T-cell (primary cell): ENCODE measurements around the gene UVRAG. TPM values are rescaled to one million over a fixed set of nuclear protein-coding genes. Genes with fewer than 3 reads are reported as not detected.

Experiments
- ATAC-seq, 4 experiments: fragments of 200-7000 bp in 3 of 4; fragments of 150-1000 bp in 1 of 4; cut with Tn5 transposase; replicated peaks in 1 of 4; 1 replicate in 3 of 4; 2 replicates in 1 of 4; pipeline ENCODE4 v1.10.0; 2021; ENCODE audit warnings: moderate library complexity in 3 of 4, mild to moderate bottlenecking in 2 of 4, moderate number of reproducible peaks in 1 of 4
- CTCF ChIA-PET, 2 donors: fragments of 300-600 bp; sonication (Branson Sonifier 250); formaldehyde crosslinking; loops; one replicate each; lab custom pipeline; 2022; ENCODE audit warnings: antibody characterized with exemption in 2 of 2; lab: Charles Lee
- POLR2A ChIA-PET, 2 donors: fragments of 300-600 bp; sonication (Branson Sonifier 250); formaldehyde crosslinking; loops; one replicate each; lab custom pipeline; 2022; ENCODE audit warnings: antibody characterized with exemption in 2 of 2; lab: Charles Lee
- DNase-seq, 35 experiments: peaks; one replicate each; pipeline versions ENCODE4 v3.0.0 to v3.0.0-alpha.2; 2013 to 2023
- H3K27ac ChIP-seq: one replicate; pipeline ENCODE4 v1.5.1; 2013; ENCODE audit warnings: low read length
- H3K27me3 ChIP-seq, 2 experiments: replicated peaks in 1 of 2; 1 replicate in 1 of 2; 2 replicates in 1 of 2; pipeline versions ENCODE4 v1.6.1 to v1.7.0; 2013; ENCODE audit warnings: low read length in 1 of 2, mixed read lengths in 1 of 2; ENCODE audit not compliant: control insufficient read depth in 2 of 2, insufficient read depth in 2 of 2; ENCODE audit errors: extremely low read depth in 1 of 2
- H3K36me3 ChIP-seq, 2 donors: 1 replicate in 1 of 2; 2 replicates in 1 of 2; pipeline versions ENCODE4 v1.6.1 to v1.7.0; 2013; ENCODE audit warnings: low read length in 1 of 2; ENCODE audit not compliant: control insufficient read depth in 2 of 2, insufficient read depth in 1 of 2; ENCODE audit errors: extremely low read depth in 1 of 2
- H3K4me1 ChIP-seq, 2 experiments: 1 replicate in 1 of 2; 2 replicates in 1 of 2; pipeline versions ENCODE4 v1.6.1 to v1.7.0; 2013; ENCODE audit warnings: low read length in 2 of 2, mixed read lengths in 1 of 2; ENCODE audit not compliant: insufficient read depth in 2 of 2, control insufficient read depth in 1 of 2; ENCODE audit errors: extremely low read depth in 1 of 2
- H3K4me3 ChIP-seq, 2 donors: 1 replicate in 1 of 2; 2 replicates in 1 of 2; pipeline versions ENCODE4 v1.5.1 to v1.7.0; 2013; ENCODE audit warnings: mild to moderate bottlenecking in 2 of 2, low read length in 1 of 2, moderate library complexity in 1 of 2; ENCODE audit not compliant: control insufficient read depth in 1 of 2; ENCODE audit errors: extremely low read depth in 1 of 2
- H3K9me3 ChIP-seq: 2 replicates; pipeline ENCODE4 v1.7.0; 2013
- H3K27ac Mint-ChIP-seq, 2 donors: one replicate each; pipeline ENCODE4 v1.8.0; 2020 to 2021; ENCODE audit warnings: mild to moderate bottlenecking in 2 of 2, mixed read lengths in 2 of 2
- H3K27me3 Mint-ChIP-seq, 2 donors: one replicate each; pipeline ENCODE4 v1.8.0; 2021 to 2022; ENCODE audit warnings: mixed read lengths in 2 of 2
- H3K36me3 Mint-ChIP-seq: one replicate; pipeline ENCODE4 v1.8.0; 2021; ENCODE audit warnings: mixed read lengths
- H3K4me1 Mint-ChIP-seq, 3 donors: one replicate each; pipeline ENCODE4 v1.8.0; 2020 to 2022; ENCODE audit warnings: mixed read lengths in 3 of 3, mild to moderate bottlenecking in 1 of 3
- H3K4me3 Mint-ChIP-seq, 3 donors: one replicate each; pipeline ENCODE4 v1.8.0; 2020 to 2022; ENCODE audit warnings: mild to moderate bottlenecking in 3 of 3, mixed read lengths in 3 of 3, moderate library complexity in 3 of 3
- H3K9me3 Mint-ChIP-seq, 3 donors: one replicate each; pipeline ENCODE4 v1.8.0; 2020 to 2022; ENCODE audit warnings: mixed read lengths in 3 of 3
- WGBS: methylation state at CpG from one replicate; pipeline ENCODE4 v1.1.5; 2013; ENCODE audit warnings: missing lambda C conversion rate; ENCODE audit not compliant: insufficient coverage; 5-methylcytosine and 5-hydroxymethylcytosine counted together
- total RNA-seq, 35 experiments: library from RNA in 6 of 35; stranded (reverse) in 6 of 35; fragments of 120-200 nt in 1 of 35; gene quantifications; one replicate each; pipeline versions ENCODE4 v1.2.1 to v1.2.4 and lab custom pipeline; 2013 to 2026

The UVRAG gene
- total RNA-seq, 5 donors from 2014 or later (not counting 1 experiment from before 2014, with no cell fraction given), result 22.4 to 32.8 (median 27.6) TPM

DNA sequence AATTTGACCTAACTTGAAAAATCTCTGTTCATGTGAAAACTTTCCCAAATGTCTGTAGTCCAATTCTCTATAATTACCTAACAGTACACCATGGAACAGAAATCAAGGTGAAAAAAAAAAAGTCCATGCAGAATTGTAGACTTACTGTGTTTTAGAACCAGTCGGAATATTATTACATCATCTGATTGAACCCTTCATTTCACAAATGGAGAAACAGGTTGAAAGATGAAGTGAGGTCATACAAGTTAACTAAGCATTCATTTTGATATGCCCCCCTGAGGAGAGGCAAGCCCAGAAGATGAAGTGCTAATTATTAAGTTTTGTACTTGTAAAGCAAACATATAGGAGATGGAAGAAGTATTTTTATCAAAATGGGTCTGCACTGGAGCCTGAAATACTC is 211.9 kb downstream of the UVRAG start:
- no peak overlapping the region for H3K27ac Mint-ChIP-seq
- CTCF ChIA-PET, result no interaction called here
- no CpG with 5 or more reads among the region's 1 CpG for WGBS

DNA sequence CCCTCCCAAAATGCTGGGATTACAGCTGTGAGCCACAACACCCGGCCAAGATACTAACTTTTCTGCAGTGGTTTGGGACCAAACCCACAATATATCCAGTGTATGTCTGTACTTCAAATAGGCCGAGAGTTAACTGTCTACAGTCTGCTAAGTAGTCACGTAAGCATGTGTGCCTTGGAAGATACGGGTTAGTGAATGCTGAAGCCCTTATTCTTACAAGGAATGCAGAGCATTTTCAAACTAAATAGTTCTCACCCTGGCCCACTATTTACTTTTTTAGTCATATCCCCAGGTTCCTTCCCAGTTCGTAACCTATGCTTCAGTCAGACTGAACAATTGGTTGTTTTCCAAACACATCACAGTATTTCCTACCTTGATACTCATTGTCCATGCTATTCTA is 215.3 kb downstream of the UVRAG start:
- no peaks in the 10 kb centered on the region for H3K9me3 ChIP-seq
- H3K4me1 ChIP-seq, result no peaks in the 10 kb centered on the region
- ChIA-PET POLR2A (no interaction called here), CTCF (no interaction called here)
- ATAC-seq (no peak), DNase-seq (no peak)
- H3K4me3 Mint-ChIP-seq, result no peak overlapping the region
- no peaks in the 10 kb centered on the region for H3K27me3 Mint-ChIP-seq
- no peak overlapping the region for H3K4me3 ChIP-seq
- H3K4me1 Mint-ChIP-seq, result peaks cover 0 to 6% (median 0%) of the 10 kb centered on the region in 3 donors
- 100% methylated on average over 3 of the region's 5 CpGs for WGBS
- H3K27ac ChIP-seq, result no peak overlapping the region
- H3K9me3 Mint-ChIP-seq, result no peaks in the 10 kb centered on the region
- peaks cover 41% of the 10 kb centered on the region for H3K36me3 Mint-ChIP-seq
- H3K27ac Mint-ChIP-seq, result no peak overlapping the region
- peaks cover 0 to 2% of the 10 kb centered on the region in 2 donors for H3K36me3 ChIP-seq
- H3K27me3 ChIP-seq, result no peaks in the 10 kb centered on the region

More for the DNA sequence above, 211.9 kb downstream of the UVRAG start:
- ATAC-seq, result no peak
- Mint-ChIP-seq H3K4me3 (no peak overlapping the region), H3K9me3 (no peaks in the 10 kb centered on the region), H3K36me3 (peaks cover 63% of the 10 kb centered on the region), H3K4me1 (peaks cover 0 to 6% (median 3%) of the 10 kb centered on the region in 3 donors), H3K27me3 (no peaks in the 10 kb centered on the region)
- Histone ChIP-seq H3K27ac (no peak overlapping the region), H3K4me1 (no peaks in the 10 kb centered on the region), H3K4me3 (no peak overlapping the region), H3K36me3 (peaks cover 0 to 2% of the 10 kb centered on the region in 2 donors), H3K9me3 (no peaks in the 10 kb centered on the region), H3K27me3 (no peaks in the 10 kb centered on the region)
- POLR2A ChIA-PET, result no interaction called here
- DNase-seq, result no peak

DNA sequence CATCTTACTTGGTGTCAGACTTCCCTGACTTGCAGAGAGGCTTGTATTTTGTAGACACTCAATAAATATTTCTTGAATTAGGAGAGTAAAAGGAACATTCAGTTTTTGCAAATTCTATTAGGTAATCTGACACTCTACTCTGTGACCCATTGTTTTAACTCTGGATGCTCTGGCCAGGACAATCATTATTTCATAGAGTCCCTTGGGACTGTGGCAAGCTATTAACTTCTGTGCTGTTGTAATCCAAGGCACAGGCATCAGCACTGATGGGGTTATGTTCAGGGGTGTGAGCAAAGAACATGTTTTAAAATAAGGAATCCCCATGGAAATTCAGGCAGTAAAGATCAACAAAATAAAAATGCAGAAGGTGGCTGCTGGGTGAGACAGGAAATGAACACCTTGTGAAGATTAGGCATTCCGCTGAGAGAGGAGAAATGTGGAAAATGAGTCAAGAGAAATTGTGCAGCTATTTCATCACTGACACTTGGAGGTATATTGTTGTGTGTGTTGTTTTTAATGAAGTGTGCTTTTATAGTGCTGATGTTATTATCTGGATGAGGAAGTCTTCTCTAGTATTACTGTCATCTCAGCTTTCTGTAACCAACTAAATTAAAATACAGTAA is 216.1 kb downstream of the UVRAG start:
- H3K4me1 Mint-ChIP-seq, result peaks cover 0 to 6% (median 0%) of the 10 kb centered on the region in 3 donors
- Histone ChIP-seq H3K27me3 (no peaks in the 10 kb centered on the region), H3K4me3 (no peak overlapping the region), H3K4me1 (no peaks in the 10 kb centered on the region), H3K36me3 (peaks cover 0 to 2% of the 10 kb centered on the region in 2 donors), H3K9me3 (no peaks in the 10 kb centered on the region), H3K27ac (no peak overlapping the region)
- no peaks in the 10 kb centered on the region for H3K9me3 Mint-ChIP-seq
- ATAC-seq, result no peak
- DNase-seq, result no peak
- POLR2A ChIA-PET, result interaction anchor here in 1 of 2 donors (0.5 kb wide), 1 partner anchor 225 kb away, joined by 4 read pairs; no protein-coding TSS in a partner anchor
- no peak overlapping the region for H3K27ac Mint-ChIP-seq
- no peaks in the 10 kb centered on the region for H3K27me3 Mint-ChIP-seq
- H3K4me3 Mint-ChIP-seq, result no peak overlapping the region
- peaks cover 41% of the 10 kb centered on the region for H3K36me3 Mint-ChIP-seq
- WGBS, result 100% methylated on average over 1 of the region's 1 CpG
- CTCF ChIA-PET, result no interaction called here

DNA sequence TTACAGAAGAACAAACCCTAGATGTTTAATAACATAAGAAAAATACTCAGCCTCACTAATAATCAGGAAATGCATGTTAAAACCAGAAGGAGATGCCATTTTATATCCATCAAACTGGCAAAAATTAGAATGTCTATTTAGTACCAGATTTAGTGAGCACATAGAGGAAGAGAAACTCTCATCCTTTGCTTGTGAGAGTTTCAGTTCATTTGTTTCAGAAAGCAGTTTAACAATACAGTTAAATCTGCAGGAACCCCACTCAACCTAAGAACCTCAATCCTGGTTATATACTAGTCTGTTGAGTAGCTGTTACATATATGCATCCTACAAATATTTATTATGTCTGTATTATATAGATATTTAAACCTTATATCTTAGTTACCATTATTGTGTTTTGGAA is 218.7 kb downstream of the UVRAG start:
- Histone ChIP-seq H3K27ac (no peak overlapping the region), H3K4me3 (no peak overlapping the region), H3K4me1 (no peaks in the 10 kb centered on the region), H3K9me3 (no peaks in the 10 kb centered on the region), H3K27me3 (no peaks in the 10 kb centered on the region), H3K36me3 (no peaks in the 10 kb centered on the region)
- POLR2A ChIA-PET, result no interaction called here
- no peak overlapping the region for H3K27ac Mint-ChIP-seq
- CTCF ChIA-PET, result interaction anchor here (0.5 to 0.6 kb wide), 4 partner anchors 26 to 101 kb away, joined by 3 to 4 read pairs (median 3); no protein-coding TSS in a partner anchor
- DNase-seq (no peak), ATAC-seq (no peak)
- no peaks in the 10 kb centered on the region for H3K27me3 Mint-ChIP-seq
- no peak overlapping the region for H3K4me3 Mint-ChIP-seq
- no peaks in the 10 kb centered on the region for H3K9me3 Mint-ChIP-seq
- H3K36me3 Mint-ChIP-seq, result peaks cover 25% of the 10 kb centered on the region
- peaks cover 0 to 6% (median 0%) of the 10 kb centered on the region in 3 donors for H3K4me1 Mint-ChIP-seq

DNA sequence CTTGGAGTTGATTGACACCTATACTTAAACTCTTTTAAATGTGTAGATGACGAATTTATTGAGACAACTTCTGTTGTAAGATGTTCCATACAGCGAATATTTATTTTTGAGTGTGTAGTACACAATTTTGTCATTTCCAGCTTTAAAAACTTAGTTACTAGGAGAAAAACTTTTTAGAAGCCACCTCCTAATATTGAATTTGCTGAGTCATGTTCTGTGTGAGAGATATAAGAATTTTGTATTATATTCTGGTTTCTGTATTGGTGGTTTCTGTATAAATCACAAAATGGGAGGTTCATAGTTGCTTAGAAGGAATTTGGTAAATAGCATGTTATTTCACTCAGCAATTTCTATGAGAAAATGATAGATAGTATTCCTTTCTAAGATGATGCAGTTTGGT is 220.0 kb downstream of the UVRAG start:
- Histone ChIP-seq H3K4me3 (no peak overlapping the region), H3K9me3 (no peaks in the 10 kb centered on the region), H3K36me3 (no peaks in the 10 kb centered on the region), H3K27ac (no peak overlapping the region), H3K27me3 (no peaks in the 10 kb centered on the region), H3K4me1 (no peaks in the 10 kb centered on the region)
- DNase-seq, result no peak
- peaks cover 0 to 6% (median 0%) of the 10 kb centered on the region in 3 donors for H3K4me1 Mint-ChIP-seq
- no peak overlapping the region for H3K27ac Mint-ChIP-seq
- WGBS, result no CpG with 5 or more reads among the region's 2 CpGs
- no peak overlapping the region for H3K4me3 Mint-ChIP-seq
- no peaks in the 10 kb centered on the region for H3K27me3 Mint-ChIP-seq
- no peaks in the 10 kb centered on the region for H3K9me3 Mint-ChIP-seq
- CTCF ChIA-PET, result no interaction called here
- no peak for ATAC-seq
- POLR2A ChIA-PET, result no interaction called here
- H3K36me3 Mint-ChIP-seq, result peaks cover 23% of the 10 kb centered on the region

DNA sequence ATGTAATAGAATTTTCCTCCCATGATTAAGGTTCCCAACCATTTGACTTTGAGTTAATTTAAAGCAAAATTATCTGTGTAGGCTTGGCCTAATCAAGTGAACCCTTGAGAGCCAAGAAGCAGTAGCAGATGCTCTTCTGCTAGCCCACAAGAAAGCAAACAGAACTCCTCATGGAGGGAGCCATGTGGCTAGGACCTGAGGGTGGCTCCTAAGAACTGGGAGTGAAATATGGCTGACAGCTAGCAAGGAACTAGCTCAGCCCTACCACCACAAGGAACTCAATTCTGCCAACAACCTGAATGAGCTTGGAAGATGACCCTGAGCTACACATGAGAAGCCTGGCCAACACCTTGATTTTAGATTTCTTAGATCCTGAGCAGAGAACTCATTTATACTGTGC is 223.6 kb downstream of the UVRAG start:
- Histone ChIP-seq H3K36me3 (no peaks in the 10 kb centered on the region), H3K27ac (no peak overlapping the region), H3K27me3 (no peaks in the 10 kb centered on the region), H3K4me1 (no peaks in the 10 kb centered on the region), H3K4me3 (no peak overlapping the region), H3K9me3 (no peaks in the 10 kb centered on the region)
- CTCF ChIA-PET, result no interaction called here
- no peaks in the 10 kb centered on the region for H3K4me1 Mint-ChIP-seq
- no peaks in the 10 kb centered on the region for H3K9me3 Mint-ChIP-seq
- H3K4me3 Mint-ChIP-seq, result no peak overlapping the region
- DNase-seq, result no peak
- no peak overlapping the region for H3K27ac Mint-ChIP-seq
- POLR2A ChIA-PET, result no interaction called here
- H3K36me3 Mint-ChIP-seq, result peaks cover 25% of the 10 kb centered on the region
- no peaks in the 10 kb centered on the region for H3K27me3 Mint-ChIP-seq
- ATAC-seq, result no peak
